Suppressor macrophage (primary cell): ENCODE measurements around the gene AADACL4.
A peak's percentile ranks its signal among the peaks of the same experiment; 100 is the strongest.

Source experiments
- DNase-seq, 4 experiments: peaks; one replicate each; pipeline ENCODE4 v3.0.0-alpha.2; 2020 to 2022
- total RNA-seq, 17 experiments: gene quantifications; one replicate each; lab custom pipeline; 2026; ENCODE audit warnings: mixed read lengths in 6 of 17, inconsistent platforms in 3 of 17; lab: John Stamatoyannopoulos, UW

The AADACL4 gene
- 0 to 0.66 (median 0) reads per million in 17 experiments for total RNA-seq

DNA sequence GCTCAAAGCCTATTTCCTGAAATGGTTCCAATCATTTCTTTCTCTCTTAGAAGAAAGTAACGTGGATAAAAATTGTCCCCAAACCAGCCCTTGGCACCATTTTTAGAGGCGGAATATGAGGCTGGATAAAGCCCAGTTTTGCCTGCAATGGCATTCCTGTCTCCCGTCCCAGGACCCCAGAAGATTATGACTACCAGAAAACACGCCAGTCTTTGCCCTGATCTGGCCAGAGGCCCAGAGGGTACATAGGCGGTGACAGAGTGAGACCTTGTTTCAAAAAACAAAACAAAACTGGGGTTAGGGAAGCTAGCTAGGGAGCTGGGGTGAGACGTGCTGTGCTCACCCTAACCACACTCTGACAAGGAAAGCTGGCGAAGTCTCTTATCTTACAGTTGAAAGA is at the start of gene AADACL4:
TSS of gene AADACL4 (plus strand) at position 301 of the 400 bp plus-strand sequence. CDS start 462 bp downstream, outside the sequence.
- DNase-seq = no peak

DNA sequence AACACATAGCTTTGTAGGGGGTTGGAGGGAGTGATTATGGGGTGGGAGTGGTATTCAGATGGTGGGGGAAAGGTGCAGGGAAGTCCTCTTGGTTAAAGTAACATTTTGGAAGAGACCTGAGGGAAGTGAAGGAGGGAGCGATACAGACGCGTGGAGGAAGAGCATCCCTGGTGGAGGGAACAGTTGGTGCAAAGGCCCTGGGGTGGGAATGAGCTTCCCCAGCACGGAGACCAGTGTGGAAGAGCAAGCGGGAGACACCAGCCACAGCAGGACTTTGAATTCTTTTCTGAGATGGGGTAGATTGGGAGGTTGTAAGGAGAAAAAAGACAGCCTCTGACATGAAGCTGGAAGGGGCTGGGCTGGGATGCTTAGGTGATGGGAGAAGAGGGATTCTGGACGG is 49.4 kb upstream of the AADACL4 start:
- DNase-seq = peak in 1 of 4 experiments; percentile 19

DNA sequence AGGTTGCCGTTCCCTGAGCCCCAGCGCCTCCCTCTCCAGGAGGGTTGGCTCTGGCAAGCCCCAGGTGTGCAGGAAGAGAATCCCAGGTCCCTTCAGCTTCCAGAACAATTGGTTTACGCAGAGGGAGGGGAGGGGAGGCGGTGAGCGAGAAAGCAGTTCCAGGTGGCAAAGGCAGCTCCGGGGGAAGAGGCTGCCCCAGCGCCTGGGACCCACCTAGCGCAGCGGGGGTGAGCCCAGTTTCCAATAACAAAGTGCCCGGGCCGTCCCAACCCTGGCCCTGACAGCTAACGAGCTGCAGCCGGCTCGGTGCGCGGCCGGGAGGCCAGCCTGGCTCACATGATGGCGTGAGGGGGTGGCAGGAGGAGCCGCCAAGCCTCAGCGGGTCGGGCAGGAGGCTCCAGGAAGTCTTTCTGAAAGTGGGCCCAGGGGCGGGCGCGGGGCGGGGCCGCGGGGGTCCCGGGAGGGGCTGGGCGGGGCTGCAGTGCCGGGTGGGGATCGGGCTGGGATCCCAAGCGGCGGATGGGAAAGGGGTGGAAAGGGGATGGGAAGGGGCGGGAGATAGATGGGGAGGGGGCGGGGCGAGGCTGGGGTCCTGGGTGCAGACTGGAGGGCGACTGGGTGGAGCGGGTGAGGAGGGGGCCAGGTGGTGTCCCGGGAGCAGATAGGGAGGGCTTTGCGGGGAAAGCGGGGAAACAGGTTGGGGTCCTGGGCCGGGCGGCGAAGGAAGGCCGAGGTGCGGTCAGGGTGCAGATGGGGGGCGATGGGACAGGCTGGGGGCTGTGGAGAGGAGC is 48.7 kb upstream of the AADACL4 start:
- peak; percentile 70 to 89 (median 79) for DNase-seq

DNA sequence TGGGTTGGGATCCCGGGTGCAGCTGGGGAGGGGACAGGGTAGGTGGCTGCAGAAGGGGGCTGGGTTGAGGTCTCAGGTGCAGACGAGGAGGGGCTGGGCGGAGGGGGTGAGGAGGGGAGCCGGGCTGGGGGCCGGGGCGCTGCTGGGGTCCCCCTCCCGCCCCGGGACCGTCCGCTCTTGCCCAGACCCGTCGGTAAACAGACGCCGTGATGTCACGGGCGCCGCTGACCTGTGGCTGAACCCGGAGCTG is 48.2 kb upstream of the AADACL4 start:
- no peak for DNase-seq

DNA sequence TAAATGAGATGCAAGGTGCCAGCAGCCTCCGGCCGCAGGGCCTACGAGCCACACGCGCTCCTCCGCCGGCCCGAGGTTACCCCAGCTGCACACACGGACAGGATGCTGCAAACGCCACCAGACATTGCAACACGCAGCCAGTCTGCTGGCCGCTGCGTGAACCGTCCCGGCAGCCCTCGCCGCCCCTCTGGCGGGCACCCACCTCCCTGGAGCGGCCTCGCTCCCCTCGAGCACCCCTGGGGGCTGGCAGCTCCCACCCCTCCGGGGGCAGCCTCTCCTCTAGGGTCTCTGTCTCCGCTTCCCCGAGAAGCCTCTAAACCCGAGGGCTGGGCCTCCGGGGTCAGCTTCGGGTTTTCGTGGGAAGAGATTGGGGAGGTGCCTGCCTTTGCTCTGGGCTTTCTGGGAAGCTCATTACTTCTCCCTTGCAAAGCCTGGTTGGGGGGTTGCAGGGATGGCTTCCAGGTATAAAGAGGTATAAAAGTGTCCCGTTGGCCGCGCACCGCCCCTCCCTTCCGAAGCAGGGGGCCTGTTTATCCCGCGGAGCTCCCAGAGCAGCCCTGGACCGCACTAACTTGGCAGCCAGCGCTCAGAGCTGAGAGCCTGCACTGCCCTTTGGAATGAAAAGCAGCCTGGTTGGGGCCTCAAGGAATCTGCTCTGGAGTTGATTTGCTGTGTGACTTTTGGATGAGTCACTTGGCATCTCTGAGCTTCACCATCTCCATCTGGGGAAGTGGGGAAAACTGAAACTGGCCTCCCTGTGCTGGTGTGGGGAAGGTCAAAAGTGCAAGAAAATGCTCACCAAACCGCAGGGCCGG is 47.7 kb upstream of the AADACL4 start:
- DNase-seq = peak; percentile 91 to 97 (median 96)

DNA sequence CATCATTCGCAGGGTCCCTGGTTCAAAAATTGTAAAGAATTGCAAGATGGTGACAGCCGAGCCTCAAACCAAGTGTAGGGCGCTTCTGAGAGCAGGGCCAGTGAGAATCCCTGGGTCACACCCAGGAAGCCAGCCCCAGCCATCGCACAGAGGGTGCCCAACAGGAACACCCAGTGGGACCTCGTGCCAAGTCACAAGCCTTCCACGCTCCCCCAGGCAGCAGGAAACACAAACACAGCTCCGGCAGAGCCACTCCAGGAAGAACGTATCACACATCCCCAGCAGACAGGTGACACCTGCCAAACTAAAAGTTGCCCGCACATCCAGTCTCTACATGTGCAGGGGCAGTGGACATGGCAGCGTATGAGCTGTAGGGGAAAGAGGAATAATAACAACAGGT is 46.1 kb upstream of the AADACL4 start:
- DNase-seq = peak; percentile 55 to 79 (median 67)

DNA sequence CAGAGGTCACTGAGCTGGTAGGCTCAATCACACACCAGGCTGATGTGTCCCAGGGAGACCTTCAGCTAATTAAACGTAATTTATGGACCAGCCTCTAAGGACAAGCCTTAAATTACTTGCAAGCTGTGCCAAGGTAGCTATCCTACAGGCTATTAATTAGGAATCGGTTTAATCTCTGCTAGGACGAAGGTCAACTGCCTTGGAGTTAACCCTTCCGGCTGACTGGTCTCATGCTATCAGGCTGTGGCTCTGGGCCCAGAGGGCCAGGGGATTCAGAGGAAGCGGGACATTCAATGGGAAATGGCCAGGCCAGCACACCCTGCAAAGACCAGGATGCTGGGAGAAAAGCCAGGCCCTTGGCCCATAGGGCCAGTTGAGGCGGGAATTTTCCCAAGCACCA is 44.9 kb upstream of the AADACL4 start:
- no peak for DNase-seq

DNA sequence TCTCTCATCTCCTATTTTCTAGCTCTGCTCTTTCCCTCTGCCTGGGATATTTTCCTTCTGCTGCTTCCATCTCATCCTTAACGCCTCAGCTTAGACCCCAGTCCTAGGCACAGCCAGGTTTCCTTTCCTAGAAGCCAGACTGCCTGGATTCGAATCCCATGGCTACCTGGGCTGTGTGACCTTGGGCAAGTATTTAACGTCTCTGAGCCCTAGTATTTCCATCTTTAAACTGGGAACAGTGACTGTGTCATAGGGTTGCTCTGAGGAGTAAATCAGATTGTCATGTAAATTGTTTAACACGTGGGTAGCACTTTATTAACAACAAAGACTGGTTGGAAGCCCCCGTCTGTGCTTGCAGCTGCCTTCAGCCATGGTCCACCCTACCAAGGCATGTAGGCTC is 44.2 kb upstream of the AADACL4 start:
- DNase-seq = no peak

DNA sequence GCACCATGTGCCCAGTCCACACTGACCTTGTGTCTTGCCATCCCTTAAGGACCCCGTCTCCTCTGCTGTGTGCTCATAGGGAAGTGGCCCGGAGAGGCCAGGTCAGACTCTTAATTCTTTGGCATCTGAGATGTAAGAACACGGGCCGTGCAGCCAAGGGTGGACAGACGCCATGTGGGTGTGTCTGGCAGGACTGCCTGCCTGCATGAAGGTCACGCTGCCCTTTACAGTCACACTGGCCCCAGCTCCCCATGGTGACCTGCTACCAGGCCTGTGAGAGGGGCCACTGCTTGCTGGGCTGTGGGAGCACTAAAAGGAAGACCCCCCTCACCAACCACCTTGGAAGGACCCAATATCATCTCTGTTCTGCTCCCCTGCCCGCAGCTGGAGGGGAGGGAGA is 43.5 kb upstream of the AADACL4 start:
- no peak for DNase-seq

DNA sequence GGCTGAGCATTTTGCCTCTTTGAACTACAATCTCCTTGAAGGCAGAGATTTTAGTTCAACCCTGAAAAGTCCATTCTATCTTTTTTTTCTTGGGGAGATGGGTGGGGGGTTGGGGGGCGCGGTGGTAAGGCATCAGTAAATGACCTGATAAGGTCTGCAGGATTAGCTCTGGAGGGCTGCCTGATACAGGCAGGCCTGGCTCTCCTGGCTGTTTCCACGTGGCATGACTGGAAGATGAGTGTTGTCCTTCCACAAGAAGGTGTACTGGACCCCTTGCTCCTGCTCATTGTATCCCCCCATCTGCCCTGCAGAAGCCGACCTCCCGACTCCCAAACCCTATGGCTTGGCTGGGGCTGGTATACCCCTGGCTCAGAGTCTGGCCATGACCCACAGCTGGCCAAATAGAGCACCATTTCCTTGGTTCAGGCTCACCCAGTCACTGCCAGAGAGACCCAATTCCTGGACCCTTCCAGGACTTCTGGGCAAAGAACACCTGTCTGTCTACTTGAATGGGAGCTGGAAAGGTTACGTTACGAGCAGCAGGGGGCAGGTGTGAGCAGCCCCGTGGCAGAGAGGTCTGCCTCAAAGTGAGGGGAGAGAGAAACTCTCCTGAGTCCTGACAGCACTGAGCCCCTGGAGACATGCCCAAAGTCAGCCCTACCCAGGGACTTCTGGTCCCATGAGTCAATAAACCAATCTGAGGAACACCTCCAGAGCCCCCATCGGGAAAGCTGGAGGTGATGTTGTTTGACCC is 42.8 kb upstream of the AADACL4 start:
- DNase-seq = peak in 3 of 4 experiments; percentile 18 to 54 (median 26)

DNA sequence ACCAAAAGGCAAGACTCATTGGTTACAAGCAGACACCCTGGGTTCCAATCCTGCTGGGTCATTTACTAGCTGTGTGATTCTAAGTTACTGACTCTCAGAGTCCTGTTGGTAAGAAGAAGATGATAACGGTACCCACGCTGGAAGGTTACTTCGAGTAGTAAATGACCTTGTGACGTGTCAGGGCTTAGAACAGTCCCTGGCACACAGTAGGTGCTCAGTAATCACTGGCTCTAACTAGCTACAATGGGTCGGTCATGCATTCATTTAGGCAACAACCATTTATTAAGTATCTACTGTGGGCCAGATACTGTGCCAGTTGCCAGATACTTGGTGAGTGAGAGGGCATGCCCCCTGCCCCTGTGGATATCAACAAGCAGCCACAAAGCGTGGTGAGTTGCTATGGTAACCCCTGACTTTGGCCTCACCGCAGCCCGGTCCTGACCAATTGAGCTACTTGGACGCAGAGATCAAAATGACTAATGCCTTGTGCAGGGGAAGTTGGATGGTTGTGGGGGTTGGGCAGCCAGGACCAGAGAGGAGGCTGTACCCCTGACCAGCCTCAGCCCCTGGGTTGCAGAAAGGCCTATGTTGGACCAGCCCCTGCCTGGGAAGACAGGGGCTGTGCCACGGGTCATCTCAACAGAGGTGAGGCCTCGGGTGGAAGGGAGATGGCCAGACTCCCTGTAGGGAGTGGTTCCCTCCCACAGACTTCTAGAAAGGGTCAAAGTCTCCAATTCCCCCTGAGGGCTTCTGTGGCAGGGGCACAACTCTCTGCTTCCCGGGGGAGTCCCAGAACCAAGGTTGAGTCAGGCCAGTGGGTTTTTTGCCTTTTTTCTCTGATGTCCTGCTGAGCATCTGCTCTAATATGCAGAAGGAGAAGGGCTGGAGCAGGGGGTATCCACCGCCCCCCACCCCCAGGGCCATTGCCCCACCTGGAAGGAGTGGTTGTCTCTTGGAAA is 41.9 kb upstream of the AADACL4 start:
- peak; percentile 66 to 88 (median 78) for DNase-seq

DNA sequence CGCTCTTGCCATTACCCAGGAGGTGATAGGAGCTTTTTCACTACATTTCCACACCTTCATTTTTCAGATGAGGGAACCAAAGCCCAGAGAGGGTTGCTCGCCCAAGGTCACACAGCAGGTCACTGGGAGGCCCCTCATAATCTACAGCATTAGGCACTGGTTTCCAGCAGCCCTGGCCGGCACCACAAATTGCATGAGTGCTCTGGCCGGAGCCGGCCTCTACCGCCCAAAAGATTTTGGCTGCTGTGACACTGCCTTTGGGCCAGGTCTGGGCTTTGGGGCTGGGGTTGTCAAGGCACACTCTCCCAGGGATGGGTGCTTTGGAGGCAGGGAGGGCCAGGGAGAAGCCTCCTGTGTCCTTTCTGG is 41.2 kb upstream of the AADACL4 start:
- DNase-seq = no peak

DNA sequence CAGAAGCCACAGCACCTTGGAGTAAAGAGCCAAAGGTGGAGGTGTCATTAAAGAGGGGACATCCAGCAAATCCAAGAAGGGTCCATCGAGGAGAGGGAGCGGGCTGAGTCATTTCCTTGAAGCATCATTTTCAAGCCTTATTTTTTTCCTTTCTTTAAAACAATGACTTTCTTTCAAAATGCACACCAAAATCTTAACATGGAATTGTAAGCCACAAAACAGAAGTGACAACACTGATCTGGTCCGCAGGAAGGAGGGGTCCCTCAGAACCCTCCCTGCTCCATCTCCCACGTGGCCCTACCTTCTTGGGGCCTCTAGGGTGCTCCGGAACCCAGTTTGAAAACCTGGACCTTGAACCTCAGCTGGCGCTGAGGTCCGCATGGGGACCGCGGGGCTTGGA is 40.7 kb upstream of the AADACL4 start:
- no peak for DNase-seq

DNA sequence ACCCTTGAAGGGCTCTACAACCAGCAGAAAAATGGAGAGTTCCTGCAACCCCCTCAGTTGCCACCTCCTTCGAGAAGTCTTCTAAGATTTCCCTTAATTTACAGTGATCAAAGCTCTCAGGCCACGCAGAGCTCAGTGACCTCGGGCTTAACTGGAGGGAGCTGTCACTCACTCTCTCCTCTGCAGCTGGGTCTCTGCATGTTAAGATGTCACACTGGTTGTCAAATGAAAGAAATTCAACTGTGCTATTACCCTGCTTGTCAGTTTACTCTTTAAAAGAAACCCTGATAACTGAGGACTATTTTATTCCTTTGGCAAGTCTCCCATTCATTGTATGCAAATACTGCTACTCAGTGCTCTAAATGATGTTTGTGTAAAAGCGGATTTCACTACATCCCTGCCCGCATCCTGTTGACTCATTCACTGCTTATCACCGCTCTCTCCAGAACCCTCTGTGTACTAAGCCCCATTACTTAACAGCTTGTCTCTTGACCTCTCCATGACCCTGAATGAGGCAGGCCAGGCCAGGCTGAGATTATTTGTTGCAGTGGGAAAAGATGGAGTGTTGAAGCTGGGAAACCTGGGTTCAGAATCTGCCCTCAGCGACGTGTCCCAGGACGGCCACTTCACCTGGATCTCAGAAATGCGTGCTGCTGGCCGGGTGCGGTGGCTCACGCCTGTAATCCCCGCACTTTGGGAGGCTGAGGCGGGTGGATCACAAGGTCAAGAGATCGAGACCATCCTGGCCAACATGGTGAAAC is 39.6 kb upstream of the AADACL4 start:
- peak; percentile 79 to 91 (median 84) for DNase-seq

DNA sequence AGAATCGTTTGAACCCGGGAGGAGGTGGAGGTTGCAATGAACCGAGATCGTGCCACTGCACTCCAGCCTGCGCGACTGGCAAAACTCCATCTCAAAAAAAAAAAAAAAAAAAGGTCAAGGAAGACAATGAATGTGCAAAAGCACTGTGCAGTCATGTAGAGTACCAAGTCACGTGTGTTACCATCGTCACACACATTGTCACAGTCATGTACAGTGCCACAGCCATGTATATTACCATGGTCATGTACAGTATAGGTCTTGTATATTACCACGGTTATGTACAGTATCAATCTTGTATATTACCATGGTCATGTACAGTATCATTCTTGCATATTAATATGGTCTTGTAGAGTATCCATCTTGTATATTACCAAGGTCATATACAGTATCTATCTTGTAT is 38.9 kb upstream of the AADACL4 start:
- DNase-seq = no peak

DNA sequence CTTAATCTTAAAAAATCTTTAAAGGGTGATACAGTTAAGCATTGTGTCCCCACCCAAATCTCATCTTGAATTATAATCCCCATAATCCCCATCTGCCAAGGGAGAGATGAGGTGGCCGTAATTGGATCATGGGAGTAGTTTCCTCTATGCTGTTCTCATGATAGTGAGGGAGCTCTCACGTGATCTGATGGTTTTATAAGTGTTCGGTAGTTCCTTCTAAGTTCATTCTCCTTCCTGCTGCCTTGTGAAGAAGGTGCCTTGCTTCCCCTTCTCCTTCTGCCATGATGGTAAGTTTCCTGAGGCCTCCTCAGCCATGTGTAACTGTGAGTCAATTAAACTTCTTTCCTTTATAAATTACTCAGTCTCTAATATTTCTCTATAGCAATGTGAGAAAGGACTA is 36.6 kb upstream of the AADACL4 start:
- DNase-seq = peak in 2 of 4 experiments; percentile 34 to 52

DNA sequence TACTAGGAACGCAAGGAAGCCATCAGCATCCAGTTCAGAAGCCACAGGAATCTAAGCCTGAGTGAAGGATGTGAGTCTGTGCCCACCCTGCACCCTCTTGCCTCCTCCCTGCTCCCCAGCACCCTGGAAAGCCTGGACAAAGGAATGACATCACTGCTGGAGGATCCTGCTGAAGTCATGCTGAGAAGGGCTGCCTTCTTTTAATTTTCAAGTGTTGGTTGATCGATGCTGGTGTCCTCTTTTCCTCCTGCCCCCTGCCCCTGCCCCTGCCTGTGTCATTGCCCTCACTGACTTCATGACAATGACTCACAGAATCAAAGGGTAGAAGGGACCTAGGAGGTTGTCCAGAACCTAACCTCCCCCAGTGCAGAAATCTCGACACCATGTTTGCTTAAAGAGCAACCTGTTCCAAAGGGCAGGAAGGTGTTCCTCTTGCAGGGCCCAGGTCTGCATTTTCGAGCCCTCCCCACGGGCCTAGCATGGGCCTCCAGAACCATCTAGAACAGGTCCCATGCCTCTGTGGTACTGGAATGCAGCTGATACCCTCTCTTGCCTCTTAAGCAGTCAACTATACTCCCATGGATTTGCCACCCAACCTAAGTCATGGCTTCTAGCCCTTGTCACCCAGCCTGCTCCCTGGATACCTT is 35.5 kb upstream of the AADACL4 start:
- no peak for DNase-seq

DNA sequence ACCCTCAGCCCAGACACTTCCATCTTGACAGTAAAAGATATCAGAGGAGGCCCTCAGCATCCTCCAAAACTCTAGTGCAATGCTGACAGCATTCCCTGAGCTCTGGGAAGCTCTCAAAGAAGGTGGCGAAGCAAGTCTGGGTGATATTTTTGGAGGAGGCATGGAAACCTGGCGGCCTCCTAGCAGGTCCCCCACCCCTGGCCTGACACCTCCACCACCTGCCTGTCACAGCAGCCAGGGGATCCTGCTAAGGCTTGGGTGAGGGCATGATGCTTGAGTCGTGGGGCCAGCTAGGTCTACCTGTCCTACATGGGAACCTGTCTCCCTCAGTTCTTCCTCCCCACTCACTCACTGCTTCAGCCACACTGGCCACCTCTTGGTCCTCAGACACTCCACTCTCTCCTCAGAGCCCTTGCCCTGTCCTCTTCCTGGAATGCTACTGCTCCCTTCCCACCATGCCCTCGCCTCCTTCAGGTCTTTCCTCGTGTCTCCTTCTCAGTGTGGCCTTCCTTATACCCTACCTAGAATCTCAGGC is 34.3 kb upstream of the AADACL4 start:
- no peak for DNase-seq

DNA sequence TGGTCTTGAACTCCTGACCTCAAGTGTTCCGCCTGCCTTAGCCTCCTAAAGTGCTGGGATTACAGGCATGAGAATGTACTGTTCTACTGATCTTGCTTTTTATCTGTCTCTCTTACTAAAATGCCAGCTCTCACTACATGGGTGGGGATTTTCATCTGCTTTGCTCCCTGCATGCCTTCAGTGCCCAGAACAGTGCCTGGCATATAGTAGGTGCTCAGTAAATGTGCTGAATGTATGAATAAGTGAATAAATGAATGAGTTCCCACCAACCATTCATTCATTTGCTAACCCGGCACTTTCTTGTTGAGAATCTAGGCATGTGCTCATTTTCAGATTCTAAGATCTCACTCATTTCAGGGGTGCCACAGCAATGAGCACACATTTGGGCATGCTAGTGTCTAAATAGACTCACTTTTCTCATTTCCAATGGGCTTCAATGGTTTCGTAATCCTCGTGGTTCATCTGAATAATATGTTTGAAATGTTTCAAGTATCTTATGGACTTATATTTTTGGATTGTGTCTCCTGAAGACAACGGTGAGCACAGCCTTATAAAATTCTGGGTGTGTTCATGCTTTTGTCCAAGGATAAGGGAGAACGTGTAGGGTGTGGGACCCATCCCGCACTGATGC is 33.5 kb upstream of the AADACL4 start:
- no peak for DNase-seq

DNA sequence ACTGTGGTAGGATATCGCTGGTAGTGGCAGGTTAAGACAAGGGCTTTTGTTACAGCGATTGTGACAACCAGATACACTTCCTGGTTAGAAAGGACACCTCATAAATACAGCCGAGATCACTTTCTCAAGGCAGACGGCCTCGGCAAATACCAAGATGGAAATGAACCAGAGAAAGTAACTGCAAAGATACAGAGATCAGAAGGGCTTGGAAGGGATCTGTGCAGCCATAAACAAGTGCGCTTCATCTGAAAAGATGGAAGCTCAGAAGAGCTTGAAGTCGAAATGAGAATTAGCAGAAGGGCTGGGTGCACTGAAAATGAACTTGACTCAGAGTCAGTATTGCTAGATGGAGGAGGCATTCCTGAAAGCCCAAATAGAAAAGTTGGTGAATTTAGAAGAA is 32.9 kb upstream of the AADACL4 start:
- DNase-seq = no peak
